NCI-H2107 treated with DMSO at 0.1 percent for 48 hours (cell line): ENCODE results near the gene GLI3.

ENCODE experiments used
- DNase-seq: peaks from one replicate; lab custom pipeline; 2025; ENCODE audit not compliant: unreplicated experiment; lab: John Stamatoyannopoulos, UW

Gene GLI3

DNA sequence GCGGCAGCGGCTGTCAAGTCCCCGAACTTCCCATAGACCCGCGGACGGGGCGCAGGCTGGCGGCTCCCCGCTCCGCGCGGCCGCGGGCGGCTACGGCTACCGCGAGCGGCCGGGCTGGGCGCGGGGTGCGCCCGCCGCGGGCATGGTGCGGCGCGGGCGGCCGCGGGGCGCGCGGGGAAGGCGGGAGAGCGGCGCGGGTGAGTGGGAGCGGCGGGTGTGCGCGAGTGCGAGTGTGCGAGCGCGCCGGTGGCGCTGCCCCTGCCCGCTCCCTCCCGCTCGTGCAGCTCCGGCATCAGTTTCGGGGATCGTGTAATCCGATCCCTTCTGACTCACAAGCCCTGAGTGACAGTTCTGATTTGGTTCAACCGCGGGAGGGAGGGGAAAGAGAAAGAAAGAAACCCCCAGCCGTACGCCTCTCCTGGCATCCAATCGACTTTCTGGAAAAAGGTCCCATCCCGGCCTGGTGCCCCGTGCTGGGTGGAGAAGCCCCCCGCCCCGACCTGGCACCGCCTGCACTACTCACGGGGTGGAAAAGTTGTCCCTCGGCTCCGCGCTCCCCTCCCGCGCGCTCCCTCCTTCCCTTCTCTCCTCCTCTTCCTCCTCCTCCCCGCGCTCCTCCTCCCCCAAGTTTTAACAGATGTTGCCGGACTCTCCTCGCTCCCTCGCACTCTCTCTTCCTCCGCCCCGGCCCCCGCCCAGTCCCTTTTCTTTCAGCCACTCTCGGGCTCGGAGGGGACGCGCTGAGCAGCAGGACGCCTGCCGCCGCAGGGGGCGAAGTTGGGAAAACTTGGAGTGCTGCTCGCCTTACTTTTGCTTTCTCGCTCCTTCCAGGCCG is at the start of gene GLI3:
GLI3 (minus strand) TSS at position 234 of the 835 bp plus-strand sequence. CDS start 13,956 bp downstream, outside the sequence.
- peak; percentile 36 for DNase-seq

DNA sequence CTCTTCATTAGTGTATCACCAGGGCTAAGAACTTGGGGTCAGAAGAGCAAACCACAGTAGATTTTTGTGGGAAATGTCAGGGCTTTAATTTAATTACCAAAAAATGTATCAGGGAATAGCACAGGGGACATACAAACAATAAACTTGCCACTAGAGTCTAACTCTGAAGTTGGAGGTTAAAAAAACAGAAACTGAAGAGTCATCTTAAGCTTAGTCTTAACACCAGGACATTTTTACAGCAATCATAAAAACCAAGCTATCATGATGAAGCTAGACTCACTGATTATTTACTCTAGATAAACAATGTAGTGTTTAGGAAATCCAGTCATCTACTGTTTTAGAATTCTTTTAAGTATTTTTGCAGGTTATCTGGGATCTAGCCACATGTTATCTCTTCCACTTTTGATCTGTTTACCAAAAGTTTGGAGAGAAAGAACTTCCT is 48.4 kb upstream of the GLI3 start:
- no peak for DNase-seq

DNA sequence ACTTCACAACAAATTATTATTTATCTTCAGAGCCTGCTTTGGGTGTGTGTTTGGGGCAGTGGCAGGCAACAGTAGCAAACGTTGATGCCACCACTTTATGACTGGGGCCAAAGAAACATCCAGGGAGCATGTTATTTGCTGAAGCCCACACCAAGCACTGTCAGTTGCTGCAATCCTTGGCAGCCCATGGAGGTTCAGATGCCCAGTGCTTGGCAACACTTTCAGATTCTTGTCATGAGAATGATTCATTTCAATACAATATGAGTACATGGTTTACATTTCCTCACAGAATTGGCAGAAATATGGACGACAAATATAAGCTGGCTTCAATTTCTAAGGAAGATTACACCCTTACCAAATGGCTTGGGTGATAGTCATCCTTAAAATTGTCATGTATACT is 46.5 kb upstream of the GLI3 start:
- no peak for DNase-seq

DNA sequence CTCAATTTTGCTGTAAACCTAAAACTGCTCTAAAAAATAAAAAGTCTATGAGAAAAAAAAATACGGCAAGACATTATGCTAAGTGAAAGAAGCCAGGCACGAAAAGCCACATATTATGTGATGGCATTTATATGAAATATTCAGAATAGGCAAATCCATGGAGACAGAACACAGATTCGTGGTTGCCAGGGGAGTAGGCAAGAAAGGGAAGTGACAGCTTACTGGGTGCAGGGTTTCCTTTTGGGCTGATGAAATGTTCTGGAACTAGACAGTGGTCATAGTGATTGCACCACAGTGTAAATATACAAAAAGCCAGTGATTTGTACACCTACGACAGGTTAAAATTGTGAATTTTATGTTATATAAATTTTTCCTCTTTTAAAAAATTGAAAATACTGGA is 41.3 kb upstream of the GLI3 start:
- no peak for DNase-seq

DNA sequence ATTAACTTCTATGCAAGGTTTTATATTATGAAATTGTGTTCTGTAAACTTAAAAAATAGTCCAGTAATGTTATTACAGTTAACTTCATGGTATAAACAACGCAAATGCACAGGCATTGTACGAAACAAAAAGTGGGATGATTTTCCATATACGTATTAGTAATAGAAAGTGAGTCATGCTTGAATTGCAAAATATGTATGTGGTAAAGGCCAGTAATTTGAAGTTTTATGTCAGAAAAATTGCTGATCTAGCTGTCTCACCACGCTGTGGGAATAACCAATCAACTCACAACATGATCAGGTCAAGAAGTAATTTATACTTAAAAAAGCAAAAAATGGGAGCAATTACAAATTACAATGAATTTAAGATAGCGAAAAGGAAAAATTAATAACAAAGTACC is 37.0 kb upstream of the GLI3 start:
- no peak for DNase-seq

DNA sequence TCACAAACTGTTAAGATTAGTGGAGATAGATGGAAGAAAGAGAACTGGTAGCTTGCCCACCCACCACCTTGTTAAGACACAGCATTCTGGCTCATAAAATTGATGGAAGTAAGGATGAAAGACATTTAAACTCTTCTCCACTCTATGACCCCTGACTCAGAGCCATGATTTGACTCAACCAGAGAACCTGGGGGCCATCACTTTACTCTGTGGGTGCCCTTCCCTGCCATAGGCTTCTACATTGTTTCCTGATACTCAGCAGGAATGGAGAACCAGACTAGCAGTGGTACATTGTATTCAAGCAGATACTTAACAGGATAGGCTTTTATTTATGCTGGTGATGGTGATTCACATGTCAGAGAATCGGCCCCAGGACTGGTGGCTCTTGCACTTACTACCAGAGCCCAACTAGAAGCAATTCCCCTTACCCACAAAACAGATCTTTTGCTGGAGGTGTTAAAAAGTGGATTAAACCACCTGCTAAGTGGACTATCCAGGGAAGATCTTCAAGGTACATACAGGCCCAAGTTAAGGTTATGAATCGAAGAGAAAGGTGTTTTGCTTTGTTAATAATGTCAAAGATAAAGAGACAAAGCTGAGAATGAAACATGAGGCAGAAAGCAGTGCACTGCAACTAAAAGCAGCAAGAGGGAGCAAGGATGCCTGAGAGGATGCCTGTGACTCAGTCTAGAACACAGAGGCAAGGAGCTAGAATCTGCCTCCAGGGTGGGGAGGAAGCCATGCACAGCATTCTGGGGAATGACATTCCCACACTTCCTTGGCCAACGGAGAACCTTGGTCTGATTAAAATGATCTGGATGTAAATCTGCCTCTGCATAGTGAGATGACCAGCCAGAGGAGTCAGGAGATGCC is 36.0 kb upstream of the GLI3 start:
- DNase-seq: no peak

DNA sequence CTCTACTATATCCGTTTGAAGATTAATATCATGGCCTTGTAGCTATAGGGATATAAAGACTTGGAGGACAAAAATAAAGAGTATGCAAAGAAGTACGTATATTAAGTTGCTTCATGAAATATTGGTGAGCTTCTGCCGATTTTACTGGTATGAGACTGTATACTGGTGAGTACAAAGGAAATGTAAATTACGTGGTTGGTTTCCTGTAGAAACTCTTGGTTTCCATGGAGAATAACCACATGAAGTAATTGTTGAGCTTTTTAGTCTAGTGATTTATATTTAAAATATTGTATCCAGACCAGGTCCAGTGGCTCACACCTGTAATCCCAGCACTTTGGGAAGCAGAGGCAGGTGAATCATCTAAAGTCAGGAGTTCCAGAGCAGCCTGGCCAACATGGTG is 32.2 kb upstream of the GLI3 start:
- DNase-seq: no peak

DNA sequence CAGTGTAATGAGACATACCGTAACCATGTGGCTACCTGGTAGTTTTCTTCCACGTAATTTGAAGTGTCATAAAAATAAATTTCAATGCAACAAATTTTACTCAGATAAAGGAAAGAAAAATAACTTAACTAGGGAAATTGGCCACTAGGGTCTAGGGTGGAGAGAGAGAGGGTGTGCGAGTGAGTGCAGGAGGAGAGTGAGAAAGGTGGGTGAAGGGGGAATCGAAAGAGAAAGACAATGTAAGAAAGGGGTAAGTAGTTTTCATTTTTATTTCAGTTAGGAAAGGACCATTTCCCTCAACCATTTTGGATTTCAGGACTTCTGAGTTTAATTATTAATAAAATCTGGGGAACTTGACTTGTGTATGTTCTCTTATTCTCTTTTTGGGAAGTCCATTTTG is 27.7 kb upstream of the GLI3 start:
- DNase-seq: no peak

DNA sequence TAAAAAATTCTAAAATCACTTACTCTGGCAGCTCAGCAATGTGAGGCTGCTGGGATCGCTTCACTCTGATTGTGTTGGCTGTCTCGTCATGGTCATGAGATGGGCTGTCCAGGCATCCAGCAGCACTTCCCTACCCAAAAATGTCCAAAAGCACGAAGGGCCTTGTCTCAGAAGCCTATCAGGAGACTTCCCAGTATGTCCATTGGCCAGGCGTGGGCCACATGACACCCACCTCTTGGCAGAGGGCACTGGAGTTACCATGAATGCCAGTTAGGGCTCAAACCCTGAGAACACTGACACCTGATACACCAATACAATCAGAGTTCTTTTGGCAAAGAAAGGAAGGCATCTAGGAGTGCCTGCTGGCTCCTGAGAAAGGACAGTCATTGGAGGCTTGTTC is 27.0 kb upstream of the GLI3 start:
- DNase-seq: no peak

DNA sequence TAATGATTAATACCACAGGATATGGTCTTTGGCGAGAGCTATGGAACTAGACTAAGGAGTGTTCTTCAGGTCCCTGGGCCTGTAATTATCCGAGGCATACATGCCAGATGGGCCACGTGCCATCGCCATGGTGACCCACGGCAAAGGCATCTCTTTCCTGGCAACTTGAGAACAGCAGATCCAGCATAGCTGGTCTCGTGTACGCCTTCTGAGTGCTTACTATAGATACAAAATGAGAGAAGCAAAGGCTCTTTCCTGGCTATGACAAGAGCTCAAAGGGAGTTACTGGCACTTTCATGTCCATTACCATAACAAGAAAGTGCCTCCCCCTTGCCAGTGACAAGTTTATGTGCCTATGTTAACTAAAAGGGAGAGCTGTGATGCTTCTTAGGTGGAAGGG is 26.0 kb upstream of the GLI3 start:
- DNase-seq: no peak

DNA sequence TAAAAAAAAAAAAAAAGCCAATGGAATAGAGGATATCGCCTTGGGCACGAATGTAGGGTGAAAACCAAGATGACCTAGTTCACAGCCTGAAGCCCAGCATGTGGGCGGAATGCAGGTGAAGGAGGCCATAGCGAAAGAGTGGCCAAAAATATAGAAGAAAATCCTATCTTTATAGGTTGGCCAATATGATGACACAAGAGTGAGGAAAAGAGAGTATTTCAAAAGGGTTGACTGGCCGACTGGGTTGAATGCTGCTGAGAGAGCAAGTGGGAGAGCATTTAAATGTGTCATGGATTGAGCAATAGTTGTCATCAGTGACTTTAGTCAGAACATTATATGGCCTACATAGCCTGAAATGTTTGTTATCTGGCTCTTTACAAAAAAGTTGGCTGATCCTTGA is 17.2 kb upstream of the GLI3 start:
- no peak for DNase-seq

DNA sequence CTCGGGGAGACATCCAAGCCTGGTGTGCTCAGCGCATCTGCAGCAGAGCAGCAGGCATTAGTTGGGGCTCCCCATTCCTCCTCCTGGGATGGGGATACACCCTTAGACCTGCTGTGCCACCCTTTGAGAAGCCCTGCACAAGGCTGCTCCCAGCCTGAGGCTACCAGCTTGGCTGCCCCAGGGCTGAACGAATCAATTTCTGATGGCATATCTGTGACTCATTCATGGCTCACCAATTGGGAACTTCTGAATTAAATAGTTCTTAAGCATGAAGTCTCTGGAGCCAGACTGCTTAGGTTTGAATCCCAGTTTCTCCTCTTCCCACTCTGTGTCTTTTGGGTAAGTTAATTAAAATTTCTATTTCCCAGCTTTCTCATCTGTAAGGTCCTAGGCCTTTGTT is 16.3 kb upstream of the GLI3 start:
- DNase-seq: no peak

DNA sequence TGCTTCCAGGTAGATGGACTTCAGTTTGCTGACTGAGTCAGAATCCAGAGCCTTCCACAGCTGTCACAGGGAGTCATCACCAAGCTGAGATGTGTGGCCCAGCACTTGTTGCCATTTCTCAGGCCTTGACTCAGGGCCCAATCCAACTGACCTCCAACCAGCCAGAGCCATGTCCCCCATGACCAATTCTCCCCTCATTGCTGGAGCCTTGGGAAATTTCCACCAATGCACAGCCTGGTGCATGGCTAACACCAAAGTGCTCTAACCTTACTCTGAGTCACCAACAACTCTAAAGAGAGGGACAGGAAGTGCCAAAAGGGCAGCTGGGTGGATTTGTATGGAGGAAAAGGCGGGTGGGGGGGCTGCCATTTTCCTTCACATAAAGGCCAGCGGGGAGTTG is 13.4 kb upstream of the GLI3 start:
- DNase-seq: no peak

DNA sequence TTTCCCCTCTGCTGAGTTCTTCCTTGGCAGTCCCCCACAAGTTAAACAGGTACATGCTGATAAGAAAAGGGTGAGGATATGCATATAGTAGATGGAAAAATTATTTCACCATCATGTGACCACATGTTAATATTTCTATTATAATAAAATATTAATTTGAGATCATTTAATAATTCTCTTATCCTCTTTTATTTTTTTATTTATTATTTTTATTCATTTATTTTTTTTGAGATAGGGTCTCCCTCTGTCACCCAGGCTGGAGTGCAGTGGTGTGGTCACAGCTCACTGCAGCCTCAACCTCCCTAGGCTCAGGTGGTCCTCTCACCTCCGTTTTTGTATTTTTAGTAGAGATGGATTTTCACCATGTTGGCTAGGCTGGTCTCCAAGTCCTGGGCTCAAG is 11.6 kb upstream of the GLI3 start:
- DNase-seq: no peak

DNA sequence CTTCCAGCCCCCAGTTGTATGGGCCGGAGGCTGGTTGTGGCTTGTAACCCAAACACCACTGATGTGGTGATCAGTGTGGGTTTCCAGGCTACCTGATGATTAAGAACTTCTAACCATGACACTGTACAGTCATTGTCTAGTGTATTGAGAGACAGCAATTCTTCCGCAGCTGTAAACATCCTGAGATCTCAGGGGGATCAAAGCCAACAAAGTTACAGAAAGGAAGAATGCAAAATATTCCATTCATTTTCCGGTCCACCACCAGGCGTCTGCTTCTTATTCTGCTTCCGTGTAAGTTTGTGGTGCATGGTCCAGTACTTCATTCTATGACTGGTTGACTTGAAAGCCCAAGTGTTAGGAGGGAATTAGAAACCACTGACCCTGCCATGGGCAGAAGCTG is 10.3 kb upstream of the GLI3 start:
- no peak for DNase-seq

DNA sequence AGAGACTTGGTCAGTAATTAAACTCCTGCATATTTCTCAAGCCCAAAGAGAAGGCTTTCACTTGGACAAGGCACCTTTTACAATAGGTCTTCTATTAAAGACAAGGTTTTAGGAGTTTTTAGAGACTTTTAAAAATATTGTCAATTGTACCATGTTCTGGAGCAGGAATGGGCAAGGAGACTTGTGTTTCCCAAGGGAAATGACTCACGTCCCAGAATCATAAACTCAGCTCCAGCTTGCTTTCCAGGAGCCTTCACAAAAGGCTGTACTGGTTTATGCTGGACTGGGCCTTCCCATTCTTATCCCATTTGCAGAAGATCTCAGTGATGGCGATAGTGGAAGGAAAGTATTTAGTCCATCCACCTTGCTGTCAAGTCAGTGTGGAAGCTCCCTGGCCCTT is 7.8 kb upstream of the GLI3 start:
- no peak for DNase-seq

DNA sequence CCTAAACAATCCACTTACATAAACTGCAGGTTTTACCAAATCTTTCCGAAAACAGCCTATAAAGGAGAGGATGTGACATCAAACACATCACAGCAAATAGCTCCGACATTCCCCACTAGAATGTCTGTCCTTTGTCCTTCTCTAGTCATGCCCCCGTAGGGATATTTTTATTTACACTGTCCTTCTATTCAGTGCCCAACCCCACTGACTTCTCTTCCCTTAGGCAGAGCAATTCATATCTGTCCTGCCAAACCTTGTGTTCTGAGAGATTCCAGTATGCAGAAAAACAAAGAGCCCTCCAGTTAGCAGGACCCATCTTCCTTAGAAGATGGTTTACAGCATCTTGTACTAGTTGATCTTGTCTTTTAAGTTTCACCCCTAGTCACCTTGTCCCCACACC is 5.4 kb upstream of the GLI3 start:
- no peak for DNase-seq

DNA sequence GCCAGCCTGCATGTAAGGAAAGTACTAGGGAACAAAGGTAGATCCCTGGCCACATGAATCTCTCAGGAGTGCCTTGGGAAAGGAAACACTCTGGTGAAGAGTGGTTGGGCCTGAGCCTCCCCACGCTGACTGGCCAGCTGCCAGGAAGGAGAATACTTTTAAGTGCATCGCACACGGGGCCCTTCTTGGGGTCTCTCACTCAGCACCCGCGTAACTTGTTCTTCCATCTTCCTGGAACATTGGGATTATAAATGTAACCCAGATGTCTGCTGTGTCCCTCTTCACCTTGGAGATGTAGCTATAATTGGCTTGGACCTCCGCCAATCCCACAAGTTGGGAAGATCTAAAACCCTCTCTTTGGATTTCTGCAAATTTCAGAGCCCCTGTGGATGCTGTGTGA is 4.4 kb upstream of the GLI3 start:
- DNase-seq: no peak

DNA sequence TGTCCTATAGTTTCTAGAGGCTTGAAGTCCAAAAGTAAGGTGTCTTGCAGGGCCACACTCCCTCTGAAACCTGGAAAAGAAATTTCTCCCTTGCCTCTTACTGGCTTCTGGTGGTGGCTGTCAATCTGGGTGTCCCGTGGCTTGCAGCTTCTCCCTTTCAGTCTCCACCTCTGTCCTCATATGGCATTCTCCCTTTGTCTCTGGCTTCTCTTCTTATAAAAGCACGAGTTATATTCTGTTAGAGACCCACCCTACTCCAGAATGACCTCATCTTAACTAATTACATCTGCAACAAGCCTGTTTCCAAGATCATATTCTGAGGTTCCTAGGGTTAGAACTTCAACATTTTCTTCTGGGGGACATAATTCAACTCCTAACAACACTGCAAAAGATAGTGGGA is 3.4 kb upstream of the GLI3 start:
- no peak for DNase-seq

DNA sequence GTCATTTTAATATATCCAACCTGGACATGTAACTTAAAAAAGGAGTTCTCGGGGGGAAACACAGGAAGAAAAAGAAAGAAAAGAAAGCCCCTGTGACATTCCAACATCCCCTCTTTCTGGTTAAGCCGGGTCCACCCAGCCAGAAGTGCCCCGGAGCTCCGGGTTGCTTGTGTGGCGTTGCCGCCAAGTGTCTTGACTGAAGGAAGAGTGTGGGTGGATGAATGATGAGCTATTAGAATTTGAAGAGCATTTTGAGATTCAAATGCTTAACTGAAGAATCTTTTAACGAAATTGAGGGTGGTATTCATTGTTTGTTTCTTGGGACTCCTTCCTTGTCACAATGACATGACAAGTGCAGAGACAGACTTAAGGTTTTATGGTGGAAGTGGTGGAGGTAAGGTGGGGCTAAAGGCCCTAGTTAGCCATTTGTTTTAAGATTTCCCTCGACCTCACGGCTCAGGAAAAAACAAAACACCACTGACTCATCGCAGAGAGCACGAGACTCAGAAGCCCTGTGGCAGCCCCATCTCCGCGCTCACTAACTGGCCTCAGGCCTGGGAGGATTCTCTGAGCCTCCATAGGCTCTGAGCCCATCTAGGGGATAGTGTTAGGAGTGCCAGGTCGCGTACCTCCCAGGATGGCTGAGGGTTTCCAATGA is 1.8 kb upstream of the GLI3 start:
- DNase-seq: no peak

DNA sequence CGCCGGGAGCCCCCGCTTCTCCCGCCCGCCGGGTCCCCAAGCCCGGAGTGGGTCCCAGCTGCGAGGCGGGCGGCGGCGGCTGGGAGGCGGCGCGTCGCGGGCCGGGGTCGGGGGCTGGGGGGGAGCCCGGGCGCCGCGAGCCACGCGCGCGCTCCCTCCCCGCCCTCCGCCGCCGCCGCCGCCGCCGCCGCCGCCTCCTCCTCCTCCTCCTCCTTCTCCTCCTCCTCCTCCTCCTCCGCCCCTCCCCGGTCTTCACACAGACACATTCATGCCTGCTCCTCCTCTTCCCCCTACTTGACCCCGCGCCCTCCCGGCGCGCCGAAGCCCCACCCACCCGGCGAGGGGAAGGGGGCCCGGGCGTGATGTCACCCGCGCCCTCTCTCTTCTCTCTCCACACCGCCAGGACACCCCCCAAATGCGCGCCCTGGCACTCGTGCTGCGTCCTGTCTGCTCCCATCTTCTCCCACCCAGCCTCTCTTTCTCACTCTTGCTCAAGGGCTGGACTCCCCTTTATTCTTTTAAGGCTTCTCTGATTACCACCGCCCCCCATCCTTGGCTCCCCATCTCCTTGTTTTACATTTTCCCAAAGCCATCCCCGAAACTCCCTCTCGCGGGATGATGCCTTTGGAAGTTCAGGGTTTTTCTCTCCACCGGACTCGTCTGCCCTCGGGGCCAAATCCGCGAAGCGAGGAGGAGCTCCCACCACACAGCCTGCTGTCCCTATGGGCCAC is 967 bp upstream of the GLI3 start:
- no peak for DNase-seq
